ENCODE measurements around the gene IL11RA.

- no peak for TF ChIP-seq CTCF (IDR thresholded peaks at IDR 0.05; ENCODE audit: low read depth, low read length)
- TF ChIP-seq POLR2A (IDR thresholded peaks at IDR 0.05; ENCODE audit: extremely low read depth, insufficient read length), result no peak
These were observed 7.1 kb upstream of the IL11RA start for GRCh38 chr9:34644766-34645314.
